CD14-positive monocyte (primary cell): ENCODE data around the gene TUBB2A. TPM values are rescaled to one million over a fixed set of nuclear protein-coding genes. Genes with fewer than 3 reads are reported as not detected.

ENCODE experiments used
- DNase-seq, 3 donors: peaks; one replicate each; pipeline ENCODE4 v3.0.0-alpha.2; 2011 to 2022
- H2AFZ ChIP-seq: 2 replicates; pipeline ENCODE4 v1.6.0; 2012; ENCODE audit warnings: mild to moderate bottlenecking, low read depth, low read length, inconsistent platforms; ENCODE audit not compliant: insufficient read depth, poor library complexity, severe bottlenecking
- H3K27ac ChIP-seq, 2 donors: 1 replicate in 1 of 2; 2 replicates in 1 of 2; pipeline ENCODE4 v1.5.1; 2012 to 2013; ENCODE audit warnings: low read length in 2 of 2, control low read depth in 1 of 2, inconsistent platforms in 1 of 2, low read depth in 1 of 2, mild to moderate bottlenecking in 1 of 2
- H3K27me3 ChIP-seq, 2 donors: one replicate each; pipeline versions ENCODE4 v1.6.0 to v1.6.1; 2011 to 2013; ENCODE audit warnings: low read length in 2 of 2; ENCODE audit not compliant: control insufficient read depth in 2 of 2, insufficient read depth in 2 of 2
- H3K36me3 ChIP-seq, 2 donors: replicated peaks in 1 of 2; 1 replicate in 1 of 2; 2 replicates in 1 of 2; pipeline versions ENCODE4 v1.5.1 to v1.6.1; 2012 to 2013; ENCODE audit warnings: low read length in 2 of 2, control low read depth in 1 of 2, inconsistent platforms in 1 of 2, mild to moderate bottlenecking in 1 of 2; ENCODE audit not compliant: insufficient read depth in 2 of 2, control insufficient read depth in 1 of 2
- H3K4me1 ChIP-seq, 2 donors: 1 replicate in 1 of 2; 2 replicates in 1 of 2; pipeline versions ENCODE4 v1.5.1 to v1.6.1; 2012 to 2013; ENCODE audit warnings: low read length in 2 of 2, control low read depth in 1 of 2, inconsistent platforms in 1 of 2, mild to moderate bottlenecking in 1 of 2, moderate library complexity in 1 of 2; ENCODE audit not compliant: insufficient read depth in 2 of 2, control insufficient read depth in 1 of 2
- H3K4me2 ChIP-seq: replicated peaks from 2 replicates; pipeline ENCODE3; 2012; ENCODE audit warnings: low read length, moderate library complexity, mild to moderate bottlenecking; ENCODE audit not compliant: poor library complexity, severe bottlenecking; ENCODE audit errors: extremely low read depth
- H3K4me3 ChIP-seq, 3 experiments: fragments of 200-600 bp in 1 of 3; sonication (generic) in 1 of 3; replicated peaks in 1 of 3; 1 replicate in 2 of 3; 2 replicates in 1 of 3; pipeline ENCODE4 v1.5.1; 2011 to 2013; ENCODE audit warnings: low read length in 3 of 3, mild to moderate bottlenecking in 3 of 3, control low read depth in 2 of 3, low read depth in 2 of 3, inconsistent platforms in 1 of 3, moderate library complexity in 1 of 3
- H3K79me2 ChIP-seq: 2 replicates; pipeline ENCODE4 v1.6.0; 2012; ENCODE audit warnings: mild to moderate bottlenecking, control low read depth, inconsistent platforms, low read length, moderate library complexity; ENCODE audit not compliant: insufficient read depth
- H3K9ac ChIP-seq: 2 replicates; pipeline ENCODE4 v1.6.0; 2017; ENCODE audit warnings: low read length, mild to moderate bottlenecking; ENCODE audit not compliant: insufficient read depth, poor library complexity, severe bottlenecking
- H3K9me3 ChIP-seq, 2 donors: replicated peaks in 1 of 2; 1 replicate in 1 of 2; 2 replicates in 1 of 2; pipeline versions ENCODE4 v1.5.1 to v1.6.1; 2012 to 2013; ENCODE audit warnings: low read length in 2 of 2, control low read depth in 1 of 2; ENCODE audit not compliant: control insufficient read depth in 1 of 2, insufficient read depth in 1 of 2
- H4K20me1 ChIP-seq: 2 replicates; pipeline ENCODE4 v1.6.0; 2012; ENCODE audit warnings: mild to moderate bottlenecking, low read length, control low read depth, moderate library complexity; ENCODE audit not compliant: insufficient read depth
- H3K27ac Mint-ChIP-seq, 7 donors: one replicate each; pipeline ENCODE4 v1.8.0; 2020; ENCODE audit warnings: mild to moderate bottlenecking in 7 of 7, mixed read lengths in 7 of 7, moderate library complexity in 6 of 7, inconsistent platforms in 2 of 7
- H3K27me3 Mint-ChIP-seq, 3 donors: one replicate each; pipeline ENCODE4 v1.8.0; 2021 to 2022; ENCODE audit warnings: low read depth in 3 of 3, mild to moderate bottlenecking in 3 of 3, mixed read lengths in 3 of 3, moderate library complexity in 3 of 3, inconsistent platforms in 1 of 3
- H3K36me3 Mint-ChIP-seq, 2 donors: one replicate each; pipeline ENCODE4 v1.8.0; 2020; ENCODE audit warnings: mixed read lengths in 2 of 2, inconsistent platforms in 1 of 2, mild to moderate bottlenecking in 1 of 2
- H3K4me1 Mint-ChIP-seq: one replicate; pipeline ENCODE4 v1.8.0; 2020; ENCODE audit warnings: mild to moderate bottlenecking, mixed read lengths
- H3K4me3 Mint-ChIP-seq, 2 donors: one replicate each; pipeline ENCODE4 v1.8.0; 2020; ENCODE audit warnings: mild to moderate bottlenecking in 2 of 2, mixed read lengths in 2 of 2, moderate library complexity in 1 of 2
- H3K9me3 Mint-ChIP-seq, 7 donors: one replicate each; pipeline ENCODE4 v1.8.0; 2020 to 2022; ENCODE audit warnings: mixed read lengths in 7 of 7, mild to moderate bottlenecking in 6 of 7, moderate library complexity in 6 of 7, inconsistent platforms in 2 of 7
- CTCF ChIP-seq: fragments of 200-600 bp; IDR thresholded peaks from one replicate; pipeline ENCODE4 v1.8.0; 2022; ENCODE audit warnings: antibody characterized with exemption, mild to moderate bottlenecking
- WGBS: methylation state at CpG from one replicate; pipeline ENCODE4 v1.1.5; 2013; ENCODE audit warnings: missing lambda C conversion rate; ENCODE audit not compliant: insufficient coverage; 5-methylcytosine and 5-hydroxymethylcytosine counted together
- intact Hi-C, 2 donors: fragments of 100-400 bp; cut with micrococcal nuclease; formaldehyde crosslinking; loops; one replicate each; pipeline versions ENCODE4 v1.15.0 to v1.15.1; 2023
- polyA plus RNA-seq, 3 donors: library from polyadenylated mRNA; depleted of rRNA in 1 of 3; unstranded in 2 of 3; stranded (reverse) in 1 of 3; fragments of 300-500 nt in 2 of 3; fragments of >200 nt in 1 of 3; fragmentation: Illumina TruSeq in 2 of 3; gene quantifications; 1 replicate in 2 of 3; 2 replicates in 1 of 3; pipeline ENCODE4 v1.2.3, GENCODE V29; 2012 to 2021

TUBB2A gene
- polyA plus RNA-seq, 3 donors, result 2.4 to 74.3 (median 4.2) TPM

GRCh38 chr6:3135668-3136291 is 21.6 kb downstream of the TUBB2A start:
- H3K4me3 Mint-ChIP-seq, result no peak overlapping the region
- 97% methylated on average over 8 of the region's 13 CpGs for WGBS
- H3K36me3 Mint-ChIP-seq, result peaks cover 6 to 11% of the 10 kb centered on the region in 2 donors
- Histone ChIP-seq H3K36me3 (no peaks in the 10 kb centered on the region), H3K27ac (no peak overlapping the region), H3K9ac (no peak overlapping the region), H3K9me3 (no peaks in the 10 kb centered on the region), H3K79me2 (no peaks in the 10 kb centered on the region), H2AFZ (no peak overlapping the region), H3K4me1 (peaks cover 26 to 33% of the 10 kb centered on the region in 2 donors), H4K20me1 (no peaks in the 10 kb centered on the region), H3K4me3 (no peak overlapping the region), H3K4me2 (no peak overlapping the region), H3K27me3 (no peaks in the 10 kb centered on the region)
- no peak overlapping the region for H3K27ac Mint-ChIP-seq
- H3K9me3 Mint-ChIP-seq, result no peaks in the 10 kb centered on the region
- H3K4me1 Mint-ChIP-seq, result peaks cover 30% of the 10 kb centered on the region
- no peak for TF ChIP-seq CTCF
- no peak for DNase-seq
- intact Hi-C loops, result no loop called here
- peaks cover 0 to 3% (median 1%) of the 10 kb centered on the region in 3 donors for H3K27me3 Mint-ChIP-seq

- TF ChIP-seq CTCF, result no peak
- Mint-ChIP-seq H3K4me1 (peaks cover 10% of the 10 kb centered on the region), H3K9me3 (no peaks in the 10 kb centered on the region), H3K36me3 (peaks cover 7 to 12% of the 10 kb centered on the region in 2 donors), H3K27me3 (peaks cover 0 to 3% (median 1%) of the 10 kb centered on the region in 3 donors), H3K27ac (no peak overlapping the region), H3K4me3 (no peak overlapping the region)
- intact Hi-C loops, result no loop called here
- Histone ChIP-seq H3K9ac (no peak overlapping the region), H3K79me2 (no peaks in the 10 kb centered on the region), H3K27ac (no peak overlapping the region), H4K20me1 (no peaks in the 10 kb centered on the region), H3K9me3 (no peaks in the 10 kb centered on the region), H2AFZ (no peak overlapping the region), H3K27me3 (no peaks in the 10 kb centered on the region), H3K4me1 (peaks cover 7 to 10% of the 10 kb centered on the region in 2 donors), H3K4me3 (no peak overlapping the region), H3K36me3 (peaks cover 0 to 5% of the 10 kb centered on the region in 2 donors), H3K4me2 (no peak overlapping the region)
- WGBS, result 97% methylated on average over 4 of the region's 9 CpGs
- no peak for DNase-seq
These were observed 23.8 kb downstream of the TUBB2A start for GRCh38 chr6:3133515-3133914.
